Stimulated activated CD8-positive, alpha-beta memory T cell treated with anti-CD3 and anti-CD28 coated beads, Interleukin-12 subunit alpha, Interleukin-12 subunit beta, amount 100 ng/mL, for 24 hours (primary cell): ENCODE data around the gene PREX1.

Experiments
- DNase-seq: peaks from one replicate; pipeline ENCODE4 v3.0.0-alpha.2; 2020; ENCODE audit errors: extremely low read depth

The PREX1 gene

DNA sequence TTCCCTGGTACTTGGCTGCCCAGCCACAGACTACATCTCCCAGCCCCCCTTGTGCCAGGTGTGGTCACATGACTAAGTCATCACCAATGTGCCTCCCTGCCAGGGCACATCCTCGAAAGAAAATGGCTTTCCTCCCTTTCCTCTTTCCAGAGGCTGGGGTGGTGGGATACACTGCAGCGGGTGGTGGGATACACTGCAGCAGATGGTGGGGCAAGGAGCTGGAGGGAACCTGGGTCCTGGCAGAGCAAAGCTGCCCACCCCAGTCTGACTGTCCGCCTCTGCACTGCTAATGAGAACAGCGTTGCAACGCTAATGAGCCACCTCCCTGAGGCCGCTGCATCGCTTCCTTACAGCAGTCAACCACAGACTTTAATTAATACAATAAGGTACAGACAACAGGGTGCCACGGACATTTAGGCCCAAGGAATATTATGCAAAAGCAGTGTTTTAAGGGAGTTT, 125.3 kb downstream of the PREX1 start:
- no peak for DNase-seq

DNA sequence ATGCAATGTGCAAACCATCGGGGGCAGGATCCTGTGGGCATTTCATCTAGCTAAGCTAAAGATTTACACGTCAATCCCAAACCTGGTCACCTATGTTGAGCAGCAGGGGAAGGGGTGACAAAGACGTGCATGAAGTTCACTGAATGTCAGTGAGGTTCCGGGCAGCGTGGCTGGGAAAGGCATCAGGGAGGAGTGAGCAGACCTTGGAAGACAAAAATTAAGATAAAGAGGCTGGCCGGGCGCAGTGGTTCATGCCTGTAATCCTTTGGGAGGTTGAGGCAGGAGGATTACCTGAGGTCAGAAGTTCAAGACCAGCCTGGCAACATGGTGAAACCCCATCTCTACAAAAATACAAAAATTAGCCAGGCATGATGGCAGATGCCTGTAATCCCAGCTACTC, 126.1 kb downstream of the PREX1 start:
- DNase-seq: no peak

DNA sequence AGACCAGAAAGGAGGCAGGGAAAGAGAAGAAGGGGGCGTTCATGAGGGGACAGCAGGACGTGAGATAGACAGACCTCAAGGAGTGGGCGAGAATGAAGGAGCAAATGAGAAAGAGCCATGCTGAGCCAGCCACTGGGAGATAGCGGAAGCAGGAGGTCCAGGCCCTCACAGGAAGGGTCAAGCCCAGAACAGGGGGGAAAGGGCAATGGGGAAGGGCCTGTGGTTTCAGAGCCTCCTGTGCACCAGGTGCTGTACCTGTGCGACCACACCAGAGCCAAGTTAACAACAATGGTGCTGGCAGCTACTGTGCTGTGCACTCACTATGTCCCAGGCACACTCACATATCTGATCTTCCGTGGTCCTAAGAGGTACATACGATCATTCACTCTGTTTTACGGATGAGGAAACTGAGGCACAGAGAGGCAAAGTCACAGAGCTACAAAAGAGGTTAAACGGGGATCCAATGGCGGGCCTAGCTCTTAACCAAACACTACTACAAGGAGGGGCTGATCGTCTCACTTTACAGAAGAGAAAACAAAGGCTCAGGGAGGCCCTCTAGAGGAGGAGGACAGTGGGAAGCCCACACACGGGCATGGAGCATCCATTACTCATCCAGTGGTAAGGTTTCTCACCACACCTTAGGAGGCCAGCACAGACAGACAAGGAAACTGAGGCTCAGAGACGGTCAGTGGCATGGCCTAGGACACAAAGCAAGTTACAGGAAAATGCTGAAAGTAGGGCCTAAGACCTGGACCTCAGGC, 129.1 kb downstream of the PREX1 start:
- no peak for DNase-seq

DNA sequence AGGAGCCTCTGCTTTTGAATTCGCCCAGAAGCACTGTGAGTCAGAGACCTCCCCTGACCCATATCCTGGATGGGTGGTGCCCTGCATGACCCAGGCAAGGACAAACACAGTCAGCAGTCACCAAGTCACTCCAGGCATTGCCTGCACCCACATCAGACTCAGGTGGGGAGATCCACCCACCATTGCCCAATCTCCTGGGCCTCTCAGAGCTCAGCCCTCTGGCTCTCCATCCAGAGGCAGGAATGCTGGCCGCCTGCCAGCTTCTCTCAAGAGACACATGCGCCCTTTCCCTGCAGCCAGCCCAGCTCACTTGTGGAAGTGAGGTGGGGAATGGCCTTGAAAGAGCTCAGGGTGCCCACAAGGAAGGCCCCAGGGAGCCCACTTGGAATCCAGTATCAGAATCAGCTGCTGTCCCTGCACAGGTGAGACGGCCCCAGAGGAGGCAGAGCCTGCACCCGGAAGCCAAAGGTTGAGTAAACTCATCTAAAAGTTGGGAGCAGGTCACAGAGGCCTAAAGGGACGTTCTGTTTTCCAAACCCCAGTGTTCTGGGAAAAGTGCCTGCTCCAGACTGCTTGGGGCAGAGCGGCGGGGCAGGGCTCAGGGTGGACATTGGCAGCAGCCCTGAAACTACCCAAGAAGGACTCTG, 129.8 kb downstream of the PREX1 start:
- no peak for DNase-seq

DNA sequence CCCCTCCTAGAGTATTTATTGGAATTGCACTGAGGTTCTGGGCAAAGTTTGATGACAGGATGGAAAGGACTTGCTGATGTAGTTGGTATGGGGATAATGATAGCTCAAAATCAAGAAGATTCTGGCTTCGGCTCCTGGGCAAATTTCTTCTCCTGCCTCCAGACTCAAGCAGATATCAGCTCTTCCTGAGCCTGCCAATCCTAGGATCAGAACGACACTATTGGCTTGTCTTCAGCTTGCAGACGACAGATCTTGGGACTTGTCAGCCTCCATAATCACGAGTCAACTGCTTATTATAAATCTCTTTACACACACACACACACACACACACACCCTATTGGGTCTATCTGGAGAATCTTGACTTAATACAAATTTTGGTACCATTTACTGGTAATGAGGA, 131.1 kb downstream of the PREX1 start:
- no peak for DNase-seq

DNA sequence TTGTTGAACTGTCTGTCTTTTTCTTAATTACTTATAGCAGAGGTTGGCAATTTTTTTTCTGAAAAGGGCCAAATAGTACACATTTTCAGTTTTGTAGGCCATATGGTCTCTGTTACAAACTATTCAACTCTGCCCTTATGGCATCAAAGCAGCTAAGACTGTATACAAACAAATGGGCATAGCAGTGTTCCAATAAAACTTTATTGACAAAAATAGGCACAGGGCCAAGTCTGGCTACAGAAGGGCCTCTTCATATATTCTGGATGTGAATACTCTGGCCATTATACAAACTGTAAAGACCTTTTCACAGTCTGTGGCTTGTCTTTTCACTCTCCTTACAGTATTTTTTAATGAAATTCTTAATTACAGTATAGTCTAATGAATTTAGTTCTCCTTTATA, 132.1 kb downstream of the PREX1 start:
- DNase-seq: no peak

DNA sequence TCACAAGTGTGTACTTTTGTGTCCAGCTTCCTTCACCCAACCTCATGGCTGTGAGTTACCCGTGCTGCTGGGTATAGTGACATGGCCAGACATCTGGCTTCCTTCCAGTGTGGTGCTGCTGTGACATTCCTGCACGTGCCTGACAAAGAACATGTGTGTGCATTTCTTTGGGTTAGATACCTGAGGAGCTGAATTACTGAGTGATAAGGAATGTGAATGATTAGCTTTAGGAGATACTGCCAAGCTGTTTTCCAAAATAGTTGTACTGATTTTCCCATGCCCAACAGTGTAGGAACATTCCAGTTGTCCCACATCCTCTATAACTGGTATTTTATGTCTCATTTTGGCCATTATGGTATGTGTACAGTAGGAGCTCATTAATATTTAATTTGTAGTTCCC, 132.5 kb downstream of the PREX1 start:
- no peak for DNase-seq

DNA sequence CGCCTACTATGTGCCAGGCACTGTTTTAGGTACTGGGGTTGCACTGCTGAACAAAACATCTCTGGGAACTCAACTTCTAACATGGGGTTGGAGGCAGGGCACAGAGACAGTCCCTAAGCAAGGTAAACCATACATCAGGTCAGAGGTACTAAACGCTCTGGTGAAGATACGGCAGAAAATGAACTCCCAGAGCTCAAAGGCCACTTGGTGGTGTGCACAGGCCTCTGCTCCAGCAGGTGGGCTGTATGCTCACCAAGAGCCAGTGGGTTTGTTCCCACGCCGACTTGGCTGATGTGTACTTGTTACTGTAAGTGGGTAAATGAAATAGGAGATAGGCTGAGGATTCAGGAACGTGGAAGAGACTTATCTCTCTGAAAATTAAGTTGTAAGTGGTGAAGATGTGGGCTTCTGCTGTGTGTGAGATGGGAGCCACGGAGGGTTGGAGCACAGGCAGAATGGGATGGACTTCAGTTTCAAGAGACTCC, 133.4 kb downstream of the PREX1 start:
- no peak for DNase-seq

DNA sequence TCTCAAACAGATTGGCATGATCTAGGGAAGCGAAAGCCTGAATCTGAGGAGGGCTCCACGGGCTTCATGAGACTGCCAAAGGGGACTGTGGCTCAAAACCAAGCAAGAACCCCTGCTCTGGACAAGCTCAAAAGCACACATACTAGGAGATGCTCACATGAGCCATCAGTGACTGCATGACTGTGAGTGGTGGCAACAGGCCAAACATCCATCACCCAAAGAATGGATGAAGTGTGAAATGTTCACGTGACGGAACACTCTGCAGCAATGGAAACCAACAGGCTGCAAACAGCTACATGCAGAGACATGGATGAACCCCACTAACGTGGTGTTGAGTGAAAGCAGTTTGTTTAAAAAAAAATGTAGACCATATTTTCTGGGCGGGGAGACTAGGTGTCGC, 136.3 kb downstream of the PREX1 start:
- DNase-seq: no peak

DNA sequence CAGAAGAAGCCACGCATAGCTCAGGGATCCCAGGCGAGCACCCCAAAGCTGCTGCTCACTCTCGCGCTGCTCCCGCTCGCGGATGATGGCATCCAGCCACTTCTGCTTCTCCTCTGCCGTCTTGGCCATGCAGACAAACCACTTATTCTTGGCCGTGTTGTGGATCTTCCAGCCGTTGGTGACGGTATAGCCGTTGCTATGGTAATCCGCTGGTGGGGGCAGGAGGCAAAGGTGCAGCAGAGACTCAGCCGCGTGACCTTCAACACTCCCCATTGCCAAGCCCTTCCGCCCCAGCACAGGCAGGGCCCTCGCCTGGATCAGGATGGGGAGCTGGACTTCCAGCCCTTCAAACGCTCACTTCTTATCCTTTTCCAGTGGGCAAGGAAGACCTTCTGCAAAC, 136.9 kb downstream of the PREX1 start:
- DNase-seq: no peak

DNA sequence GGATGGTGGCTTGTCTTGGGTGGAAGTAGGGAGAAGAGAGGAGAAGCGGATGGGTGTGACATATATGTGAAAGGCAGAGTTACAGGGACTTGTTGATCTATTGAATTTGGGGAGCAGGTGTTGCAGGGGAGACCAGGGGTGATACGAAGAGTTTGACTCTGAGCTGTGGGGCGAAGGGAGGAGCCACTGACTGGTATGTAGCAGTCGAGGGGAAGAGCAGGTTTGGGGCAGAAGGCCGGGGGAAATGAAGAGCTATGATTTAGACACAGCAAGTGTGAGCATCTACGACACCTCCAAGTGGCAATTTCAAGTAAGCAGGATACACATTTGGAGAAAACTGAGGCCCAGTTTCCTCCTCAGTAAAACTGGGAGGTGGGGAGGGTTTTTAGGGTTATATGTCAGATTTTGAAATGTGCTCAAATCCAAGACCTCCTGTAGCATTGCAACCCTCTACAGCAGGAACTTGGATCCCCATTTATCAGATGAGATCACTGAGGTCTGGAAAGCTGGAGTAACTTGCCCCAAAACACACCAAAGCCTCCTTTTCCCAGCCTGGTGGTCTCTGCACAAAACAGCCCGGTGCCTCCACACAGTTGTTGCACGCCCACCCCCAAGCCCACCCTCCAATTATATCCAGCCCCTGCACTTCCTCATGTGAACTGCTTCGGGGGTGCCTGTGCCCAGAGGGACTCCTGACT, 137.8 kb downstream of the PREX1 start:
- DNase-seq: no peak

DNA sequence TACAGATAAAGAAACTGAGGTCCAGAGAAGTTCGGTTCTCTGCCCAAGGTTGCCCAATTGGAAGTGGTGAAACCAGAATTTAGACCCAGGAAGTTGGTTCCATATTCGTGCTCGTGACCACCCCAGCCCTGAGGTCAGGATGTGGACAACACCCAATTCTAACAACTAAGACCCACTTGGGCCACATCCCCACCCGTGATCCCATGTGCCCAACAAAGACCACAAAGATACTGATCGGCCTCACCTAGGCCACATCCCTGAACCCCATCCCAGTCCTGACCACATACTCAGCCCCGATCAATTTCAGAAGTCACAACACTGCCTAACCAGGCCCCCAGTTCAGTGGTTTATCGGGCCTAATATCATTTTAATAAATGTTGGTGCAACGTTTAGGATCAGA, 138.4 kb downstream of the PREX1 start:
- DNase-seq: no peak

DNA sequence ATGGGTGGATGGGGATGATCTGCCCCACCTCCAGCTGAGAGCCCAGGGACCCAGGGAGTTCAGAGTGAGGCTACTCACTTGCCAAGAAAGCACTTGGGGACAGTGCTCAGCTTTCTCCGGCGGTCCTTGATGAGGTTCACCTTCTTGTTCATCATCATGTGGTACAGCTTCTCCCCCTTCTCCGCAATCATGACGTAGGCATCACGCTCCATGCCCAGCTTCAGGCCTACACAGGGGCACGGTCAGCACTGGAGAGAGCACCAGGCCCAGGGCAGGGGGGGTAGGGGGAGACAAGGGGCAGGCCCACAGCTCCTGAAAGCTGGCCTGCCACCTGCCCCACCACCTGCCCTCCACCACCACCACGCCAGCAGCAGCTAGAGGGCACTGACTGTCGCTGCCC, 139.2 kb downstream of the PREX1 start:
- DNase-seq: no peak

DNA sequence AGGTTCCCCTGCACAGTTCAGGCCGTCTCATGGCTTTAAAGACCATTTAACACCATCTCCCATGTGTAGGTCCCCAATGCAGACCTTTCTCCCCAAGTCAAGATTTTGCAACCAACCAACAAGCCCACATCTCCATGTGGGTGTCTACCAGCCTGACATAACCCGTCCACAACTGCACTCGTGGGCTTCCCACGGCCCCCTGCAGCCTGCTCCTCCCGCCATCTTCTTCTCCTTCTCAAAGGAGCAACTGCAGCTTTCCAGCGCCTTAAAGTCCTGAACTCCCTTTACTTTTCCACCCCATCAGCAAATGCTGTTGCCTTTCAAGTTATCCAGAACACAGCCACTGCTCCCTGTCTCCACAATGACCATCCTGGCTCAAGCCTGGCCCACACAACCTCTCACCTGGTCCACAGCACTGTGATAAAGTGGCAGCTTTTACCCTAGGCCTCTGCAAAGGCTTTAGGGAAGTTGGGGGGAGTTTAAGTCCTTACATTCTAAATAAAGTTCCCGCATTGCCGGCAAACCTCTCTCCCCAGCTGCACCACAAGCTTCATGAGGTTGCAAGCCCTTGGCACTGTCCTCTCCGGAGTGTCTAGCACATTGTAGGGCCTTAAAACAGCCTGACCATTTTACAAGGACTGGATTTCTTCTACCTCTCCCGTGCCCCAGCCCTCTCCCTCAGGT, 140.5 kb downstream of the PREX1 start:
- no peak for DNase-seq

DNA sequence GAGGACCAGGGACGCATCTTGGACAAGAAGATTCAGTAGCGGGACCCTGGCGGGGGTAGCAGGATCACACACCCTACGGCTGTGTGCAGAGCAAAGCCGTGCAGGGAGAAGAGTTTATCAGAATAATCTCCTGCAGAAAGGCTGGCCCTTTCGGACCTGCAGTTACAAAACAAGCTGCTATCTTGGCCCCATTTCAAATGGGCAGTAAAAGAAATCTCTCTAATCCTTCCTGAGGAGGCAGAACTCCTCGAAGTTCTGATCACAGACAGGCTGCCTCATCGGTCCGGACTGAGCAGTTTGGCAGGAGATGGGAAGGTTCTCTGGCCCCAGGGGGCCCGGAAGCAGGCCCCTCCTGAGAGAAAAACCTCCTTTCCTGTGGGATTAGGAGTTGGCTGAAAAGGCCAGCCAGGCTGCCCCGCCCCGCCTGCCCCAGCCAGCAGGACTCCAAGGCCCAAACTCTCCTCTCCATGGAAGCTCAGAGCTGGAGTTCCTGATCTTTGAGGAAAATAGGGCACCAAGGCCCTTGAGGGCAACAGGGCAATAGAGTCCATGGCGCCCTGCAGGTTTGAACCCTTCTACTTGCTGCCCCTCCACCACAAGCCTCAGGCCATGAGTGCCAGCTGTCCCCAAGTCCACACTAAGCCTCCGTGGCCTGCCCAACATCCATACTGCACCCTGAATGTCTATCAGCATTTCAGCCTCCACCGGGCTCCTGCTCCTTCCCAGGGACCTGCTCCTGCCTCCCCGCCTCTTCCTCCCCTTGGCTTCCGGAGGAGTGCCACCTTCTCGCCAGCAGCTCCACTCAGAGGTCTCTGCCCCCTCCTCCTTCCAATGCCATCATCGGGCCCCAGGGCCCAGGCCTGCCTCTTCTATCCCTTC, 141.3 kb downstream of the PREX1 start:
- DNase-seq: no peak

DNA sequence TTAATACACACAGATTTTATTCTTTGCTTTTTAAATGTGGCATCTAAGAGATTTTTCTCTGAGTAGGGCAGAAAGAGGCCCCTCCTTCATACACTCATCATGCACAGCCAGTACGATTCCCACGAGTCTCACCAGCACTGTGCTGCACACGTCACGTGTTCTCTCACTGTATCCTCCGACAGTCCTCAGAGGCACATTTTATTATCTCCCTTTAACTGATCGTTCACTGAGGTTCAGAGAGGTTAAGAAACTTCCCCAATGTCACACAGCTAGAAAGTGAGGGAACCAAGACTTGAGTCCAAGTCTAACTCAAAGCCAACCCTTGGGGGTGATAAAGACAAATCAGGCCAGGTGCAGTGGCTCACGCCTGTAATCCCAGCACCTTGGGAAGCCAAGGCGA, 142.5 kb downstream of the PREX1 start:
- DNase-seq: no peak

DNA sequence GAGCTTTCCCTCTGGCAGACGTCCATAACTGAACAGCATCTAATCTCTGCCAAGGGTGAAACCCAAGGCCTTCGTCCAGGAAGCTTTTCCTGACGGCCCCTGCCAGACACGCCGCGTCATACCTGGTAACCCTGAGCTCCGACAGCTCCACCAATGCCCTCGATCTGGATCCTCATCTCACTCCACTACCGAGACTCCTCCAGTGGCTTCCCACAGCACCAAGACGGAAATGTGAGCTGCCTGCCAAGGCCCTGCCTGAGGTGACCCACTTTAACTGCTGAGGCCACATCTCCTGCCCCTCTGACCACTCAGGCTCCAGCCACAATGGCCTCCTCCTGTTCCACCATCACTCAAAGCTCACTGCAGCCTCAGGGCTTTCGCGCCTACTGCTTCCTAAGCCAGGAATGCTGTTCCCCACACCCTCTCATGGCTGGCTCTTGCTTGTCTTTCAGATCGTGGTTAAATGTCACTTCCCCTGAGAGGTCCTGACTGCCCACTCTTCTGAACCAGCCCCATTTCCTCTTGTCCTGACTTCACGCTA, 143.2 kb downstream of the PREX1 start:
- no peak for DNase-seq

DNA sequence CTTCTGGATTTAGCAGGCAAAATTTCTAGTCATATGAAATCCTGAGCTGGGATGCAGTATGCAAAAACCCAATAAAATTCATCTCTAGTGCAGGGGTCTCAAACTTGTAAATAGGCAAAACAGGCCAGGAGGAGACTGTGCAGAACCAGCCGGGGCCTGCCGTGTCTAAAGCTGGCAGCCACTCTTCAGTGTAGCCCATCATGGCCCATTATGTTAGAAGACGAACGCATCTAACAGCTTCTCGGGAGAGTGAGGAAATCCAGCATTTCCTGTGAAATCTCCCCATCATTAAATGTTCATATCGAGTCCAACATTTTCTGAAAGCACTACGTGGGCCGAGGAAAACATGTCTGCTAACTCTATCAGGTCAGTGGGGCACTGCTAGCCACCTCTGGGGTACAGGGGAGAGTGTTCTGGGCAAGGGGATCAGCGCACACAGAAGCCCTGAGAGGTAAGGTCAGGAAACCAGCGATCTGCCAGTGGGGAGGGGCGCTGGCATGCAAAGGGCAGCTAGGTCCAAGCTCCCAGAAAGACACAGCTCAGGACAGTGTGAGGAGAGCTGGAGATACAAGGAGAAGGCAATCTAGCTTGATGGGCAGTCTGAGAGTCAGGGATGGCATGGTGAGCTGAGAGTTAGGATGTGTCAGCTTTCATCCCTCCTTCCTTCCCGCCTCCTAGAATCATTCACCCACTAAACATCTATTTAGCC, 144.2 kb downstream of the PREX1 start:
- no peak for DNase-seq

DNA sequence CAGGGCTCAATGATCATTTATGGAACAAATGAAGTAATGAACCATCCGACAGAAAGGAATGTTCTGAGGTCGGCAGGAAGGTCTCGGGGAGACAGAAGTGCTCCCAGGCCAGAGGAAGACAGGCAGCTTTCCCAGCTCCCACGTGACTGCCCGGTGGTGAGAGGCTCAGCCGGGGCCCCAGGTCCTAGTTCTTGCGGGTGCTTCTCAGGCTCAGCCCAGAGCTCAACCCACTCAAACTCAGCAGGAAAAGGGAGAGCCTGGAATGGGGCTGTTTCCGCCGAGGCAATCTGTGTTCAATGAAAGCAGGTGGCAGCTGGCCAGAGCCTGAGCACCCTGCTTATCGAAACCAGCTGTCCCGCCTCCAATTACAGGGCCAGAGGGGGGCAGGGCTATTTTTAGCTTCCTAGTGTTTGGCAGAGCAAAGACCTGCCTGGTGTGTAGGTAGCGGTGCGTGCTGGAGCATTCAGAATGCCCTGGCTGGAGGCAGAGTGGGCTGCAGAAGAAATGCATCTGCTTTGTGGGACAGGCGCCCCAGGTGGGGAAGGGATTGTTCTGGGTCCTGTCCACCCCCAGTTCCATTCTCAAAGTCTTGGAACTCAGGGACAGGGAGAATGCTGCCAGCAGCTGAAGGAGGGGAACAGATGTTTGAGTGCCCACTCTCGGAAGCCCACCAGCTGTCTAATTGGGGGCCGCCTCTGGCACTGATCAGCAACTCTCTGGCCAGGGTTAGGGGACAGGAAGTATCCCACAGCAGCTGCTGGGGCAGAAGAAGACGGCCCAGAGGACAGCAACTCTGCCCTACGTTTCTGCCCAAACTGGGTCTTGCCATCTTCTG, 145.1 kb downstream of the PREX1 start:
- no peak for DNase-seq
